ENCODE measurements around the gene HCN2.

HCN2 gene

GRCh38 chr19:613732-614567 is 24.3 kb downstream of the HCN2 start:
- DNase-seq (ENCODE audit: low read depth), result no peak
- no peak overlapping the region for H3K4me3 ChIP-seq (ENCODE audit: low read depth, low read length)
- TF ChIP-seq CTCF (IDR thresholded peaks at IDR 0.05; ENCODE audit: insufficient read depth, low read depth, low read length, missing control alignments), result no peak

- no peak overlapping the region for H3K4me3 ChIP-seq (ENCODE audit: low read depth, low read length)
- no peak for DNase-seq (ENCODE audit: low read depth)
- TF ChIP-seq CTCF (IDR thresholded peaks at IDR 0.05; ENCODE audit: insufficient read depth, low read depth, low read length, missing control alignments), result no peak
Measured at GRCh38 chr19:615619-616018, 25.9 kb downstream of the HCN2 start.

- no peak for DNase-seq (ENCODE audit: low read depth)
- no peak for TF ChIP-seq CTCF (IDR thresholded peaks at IDR 0.05; ENCODE audit: insufficient read depth, low read depth, low read length, missing control alignments)
- no peak overlapping the region for H3K4me3 ChIP-seq (ENCODE audit: low read depth, low read length)
Measured at GRCh38 chr19:616062-616700, 26.5 kb downstream of the HCN2 start.

- no peak overlapping the region for H3K4me3 ChIP-seq (ENCODE audit: low read depth, low read length)
- TF ChIP-seq CTCF (IDR thresholded peaks at IDR 0.05; ENCODE audit: insufficient read depth, low read depth, low read length, missing control alignments), result no peak
- no peak for DNase-seq (ENCODE audit: low read depth)
Measured at GRCh38 chr19:616747-617526, 27.3 kb downstream of the HCN2 start.

GRCh38 chr19:617551-618246 is 28.0 kb downstream of the HCN2 start:
- no peak for TF ChIP-seq CTCF (IDR thresholded peaks at IDR 0.05; ENCODE audit: insufficient read depth, low read depth, low read length, missing control alignments)
- DNase-seq (ENCODE audit: low read depth), result no peak
- no peak overlapping the region for H3K4me3 ChIP-seq (ENCODE audit: low read depth, low read length)

- TF ChIP-seq CTCF (IDR thresholded peaks at IDR 0.05; ENCODE audit: insufficient read depth, low read depth, low read length, missing control alignments), result no peak
- H3K4me3 ChIP-seq (ENCODE audit: low read depth, low read length), result no peak overlapping the region
- DNase-seq (ENCODE audit: low read depth), result no peak
Measured at GRCh38 chr19:618247-618619, 28.6 kb downstream of the HCN2 start.

Measured in GM12865 (cell line).